GM19099 (cell line): ENCODE data around the gene KLHDC9.

Source experiments
- POLR2A ChIP-seq: IDR thresholded peaks from 3 replicates; pipeline ENCODE4 v1.6.1; 2011; ENCODE audit warnings: low read depth; ENCODE audit not compliant: insufficient read length; ENCODE audit errors: extremely low read depth

Gene KLHDC9

GRCh38 chr1:161098210-161099068, at the start of gene KLHDC9:
Gene KLHDC9, plus strand, starts transcription at chr1:161098361. Its CDS starts 175 bp downstream, at chr1:161098536.
- peak; percentile 43 for TF ChIP-seq POLR2A

GRCh38 chr1:161048949-161049722, 49.0 kb upstream of the KLHDC9 start:
- no peak for TF ChIP-seq POLR2A

- no peak for TF ChIP-seq POLR2A
Measured at GRCh38 chr1:161051219-161051618, 46.9 kb upstream of the KLHDC9 start.

GRCh38 chr1:161052899-161053298, 45.3 kb upstream of the KLHDC9 start:
- TF ChIP-seq POLR2A = no peak

GRCh38 chr1:161054232-161054631, 43.9 kb upstream of the KLHDC9 start:
- TF ChIP-seq POLR2A = no peak

GRCh38 chr1:161054805-161055204, 43.4 kb upstream of the KLHDC9 start:
- no peak for TF ChIP-seq POLR2A

- TF ChIP-seq POLR2A = no peak
Measured at GRCh38 chr1:161059293-161059692, 38.9 kb upstream of the KLHDC9 start.

GRCh38 chr1:161061419-161061818, 36.7 kb upstream of the KLHDC9 start:
- no peak for TF ChIP-seq POLR2A

GRCh38 chr1:161066694-161067093, 31.5 kb upstream of the KLHDC9 start:
- no peak for TF ChIP-seq POLR2A

- peak; percentile 70 for TF ChIP-seq POLR2A
Measured at GRCh38 chr1:161068306-161069234, 29.6 kb upstream of the KLHDC9 start.

- TF ChIP-seq POLR2A = no peak
Measured at GRCh38 chr1:161069241-161069640, 28.9 kb upstream of the KLHDC9 start.

GRCh38 chr1:161069731-161070270, 28.4 kb upstream of the KLHDC9 start, which contains the start of gene ARHGAP30:
Gene ARHGAP30, minus strand, starts transcription at chr1:161069891. Its CDS starts 267 bp downstream, at chr1:161069624.
- peak; percentile 89 for TF ChIP-seq POLR2A

GRCh38 chr1:161070761-161071160, 27.4 kb upstream of the KLHDC9 start:
- TF ChIP-seq POLR2A = no peak

- no peak for TF ChIP-seq POLR2A
Measured at GRCh38 chr1:161071886-161072371, 26.2 kb upstream of the KLHDC9 start.
